Gastrocnemius medialis (tissue), 4 donors: ENCODE data around the gene FAM234A.

Experiments used
- POLR2A ChIP-seq, 2 donors: fragments of 450-650 bp; IDR thresholded peaks; one replicate each; pipeline ENCODE4 v1.6.1; 2017; ENCODE audit warnings: antibody characterized with exemption in 2 of 2, mild to moderate bottlenecking in 2 of 2, moderate library complexity in 2 of 2
- TF ChIP-seq, protein P1 (sequence below), 5 experiments: fragments of 450-650 bp in 3 of 5; fragments of 200-600 bp in 2 of 5; sonication (generic) in 2 of 5; IDR thresholded peaks in 4 of 5; conservative IDR thresholded peaks in 1 of 5; 1 replicate in 4 of 5; 2 replicates in 1 of 5; pipeline ENCODE4 v1.5.1; 2016 to 2019; ENCODE audit warnings: antibody characterized with exemption in 5 of 5, mild to moderate bottlenecking in 3 of 5, moderate library complexity in 3 of 5

DNA sequence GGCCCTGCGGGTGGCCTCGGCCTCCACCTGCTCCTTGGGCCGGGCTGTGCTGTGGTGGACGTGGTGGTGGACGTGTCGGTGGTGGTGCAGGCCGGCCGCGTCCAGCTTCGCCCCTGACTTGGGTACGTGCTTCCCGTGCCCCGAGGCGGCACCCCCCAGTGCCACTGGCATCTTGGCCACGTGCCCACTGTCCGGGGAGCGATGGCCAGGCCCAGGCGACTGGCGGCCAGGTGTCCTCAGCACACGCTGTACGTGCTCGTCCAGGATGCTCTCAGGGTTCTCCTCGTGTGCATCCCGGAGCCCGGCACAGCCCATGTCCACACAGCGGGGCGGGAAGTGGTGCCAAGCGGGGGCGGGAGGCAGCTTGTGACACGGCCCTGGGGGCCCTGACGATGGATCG is 63.2 kb downstream of the FAM234A start:
- TF ChIP-seq, protein P1, sequence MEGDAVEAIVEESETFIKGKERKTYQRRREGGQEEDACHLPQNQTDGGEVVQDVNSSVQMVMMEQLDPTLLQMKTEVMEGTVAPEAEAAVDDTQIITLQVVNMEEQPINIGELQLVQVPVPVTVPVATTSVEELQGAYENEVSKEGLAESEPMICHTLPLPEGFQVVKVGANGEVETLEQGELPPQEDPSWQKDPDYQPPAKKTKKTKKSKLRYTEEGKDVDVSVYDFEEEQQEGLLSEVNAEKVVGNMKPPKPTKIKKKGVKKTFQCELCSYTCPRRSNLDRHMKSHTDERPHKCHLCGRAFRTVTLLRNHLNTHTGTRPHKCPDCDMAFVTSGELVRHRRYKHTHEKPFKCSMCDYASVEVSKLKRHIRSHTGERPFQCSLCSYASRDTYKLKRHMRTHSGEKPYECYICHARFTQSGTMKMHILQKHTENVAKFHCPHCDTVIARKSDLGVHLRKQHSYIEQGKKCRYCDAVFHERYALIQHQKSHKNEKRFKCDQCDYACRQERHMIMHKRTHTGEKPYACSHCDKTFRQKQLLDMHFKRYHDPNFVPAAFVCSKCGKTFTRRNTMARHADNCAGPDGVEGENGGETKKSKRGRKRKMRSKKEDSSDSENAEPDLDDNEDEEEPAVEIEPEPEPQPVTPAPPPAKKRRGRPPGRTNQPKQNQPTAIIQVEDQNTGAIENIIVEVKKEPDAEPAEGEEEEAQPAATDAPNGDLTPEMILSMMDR (IDR thresholded peaks at IDR 0.05 in 4 of 5, conservative IDR thresholded peaks at IDR 0.05 in 1 of 5) = no peak
- no peak for TF ChIP-seq POLR2A (IDR thresholded peaks at IDR 0.05)
